Stomach (tissue), 9 donors: ENCODE data around the gene ARID1B. TPM values are rescaled to one million over a fixed set of nuclear protein-coding genes. Genes with fewer than 3 reads are reported as not detected.

Experiments used
- DNase-seq, 2 donors: peaks; one replicate each; pipeline versions ENCODE4 v3.0.0 to v3.0.0-alpha.2; 2013 to 2019
- H3K27ac ChIP-seq, 5 donors: fragments of 200-600 bp in 4 of 5; sonication (generic) in 4 of 5; one replicate each; pipeline ENCODE4 v1.5.1; 2013 to 2019; ENCODE audit warnings: mild to moderate bottlenecking in 1 of 5, moderate library complexity in 1 of 5
- H3K27me3 ChIP-seq, 3 donors: fragments of 200-600 bp; sonication (generic); one replicate each; pipeline ENCODE4 v1.5.1; 2017 to 2019; ENCODE audit warnings: mixed run types in 1 of 3
- H3K36me3 ChIP-seq, 4 donors: fragments of 200-600 bp; sonication (generic); 1 replicate in 3 of 4; 2 replicates in 1 of 4; pipeline ENCODE4 v1.5.1; 2016 to 2019
- H3K4me1 ChIP-seq, 4 donors: fragments of 200-600 bp; sonication (generic); one replicate each; pipeline ENCODE4 v1.5.1; 2016 to 2019
- H3K4me3 ChIP-seq, 4 donors: fragments of 200-600 bp; sonication (generic) in 3 of 4; one replicate each; pipeline ENCODE4 v1.5.1; 2016 to 2019; ENCODE audit warnings: mild to moderate bottlenecking in 1 of 4
- H3K9me3 ChIP-seq, 4 donors: fragments of 200-600 bp; sonication (generic); one replicate each; pipeline ENCODE4 v1.5.1; 2016 to 2019
- CTCF ChIP-seq, 7 experiments: fragments of 450-650 bp in 4 of 7; fragments of 200-600 bp in 3 of 7; sonication (generic) in 3 of 7; IDR thresholded peaks; one replicate each; pipeline ENCODE4 v1.5.1; 2016 to 2019; ENCODE audit warnings: antibody characterized with exemption in 7 of 7, control low read depth in 2 of 7, mild to moderate bottlenecking in 1 of 7
- EP300 ChIP-seq: sonication (generic); formaldehyde crosslinking; IDR thresholded peaks from one replicate; pipeline ENCODE4 v1.6.1; 2017; ENCODE audit warnings: antibody characterized with exemption
- POLR2A ChIP-seq, 4 donors: fragments of 450-650 bp; IDR thresholded peaks; one replicate each; pipeline ENCODE4 v1.6.1; 2016; ENCODE audit warnings: antibody characterized with exemption in 4 of 4, control low read depth in 2 of 4, mild to moderate bottlenecking in 1 of 4, moderate library complexity in 1 of 4
- POLR2AphosphoS5 ChIP-seq, 3 donors: sonication (generic); formaldehyde crosslinking; IDR thresholded peaks; one replicate each; pipeline ENCODE4 v1.6.1; 2016; ENCODE audit warnings: antibody characterized with exemption in 3 of 3
- WGBS, 5 donors: extraction: QIAGEN DNeasy Blood & Tissue Kit in 3 of 5; methylation state at CpG; one replicate each; pipeline versions ENCODE4 v1.1.5 to v1.1.7; 2013 to 2018; 5-methylcytosine and 5-hydroxymethylcytosine counted together
- intact Hi-C: fragments of 100-400 bp; cut with DNase I; formaldehyde crosslinking; loops from one replicate; pipeline ENCODE4 v1.15.1; 2023; ENCODE audit warnings: low total_unique reads
- polyA plus RNA-seq, 3 donors: library from polyadenylated mRNA; stranded (reverse); fragments of 200-250 nt; gene quantifications; one replicate each; pipeline ENCODE4 v1.2.3, GENCODE V29; 2013
- total RNA-seq, 5 donors: library from RNA; depleted of rRNA; stranded (reverse); fragments of >200 nt; gene quantifications; one replicate each; pipeline versions ENCODE4 v1.1.0 to v1.2.3, GENCODE V29; 2014 to 2016
- donor health status: healthy with polysubstance abuse.
- donor health status: Bipolar disorder and iron deficiency.
- donor health status: healthy.

Gene ARID1B
- total and polyA plus RNA-seq, 8 donors, result 8.8 to 183 (median 48.3) TPM

DNA sequence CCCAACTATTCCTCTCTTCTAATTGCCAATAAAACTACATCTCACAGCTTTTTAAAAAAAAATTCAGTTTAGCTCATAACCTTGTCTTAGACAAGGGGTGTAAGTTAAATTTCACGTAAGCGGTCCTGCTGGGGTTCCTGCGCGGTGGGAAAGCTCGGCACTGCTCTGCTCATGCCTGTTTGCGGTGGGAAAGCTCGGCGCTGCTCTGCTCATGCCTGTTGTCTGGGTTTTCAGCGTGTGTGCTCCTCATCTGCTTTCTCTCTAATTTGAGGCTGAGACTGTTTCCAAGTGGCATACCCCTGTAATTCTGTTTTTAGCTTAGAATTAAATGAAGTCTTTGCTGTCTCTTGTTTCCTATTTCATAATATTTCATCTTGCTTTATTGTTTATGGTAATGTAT, 18.6 kb downstream of the ARID1B start:
- Histone ChIP-seq H3K4me1 (peaks cover 29 to 85% (median 60%) of the 10 kb centered on the region in 4 donors), H3K27me3 (no peaks in the 10 kb centered on the region), H3K36me3 (no peaks in the 10 kb centered on the region), H3K9me3 (no peaks in the 10 kb centered on the region), H3K4me3 (peak overlapping the region in 2 of 4 donors; percentile 14 to 22), H3K27ac (peak overlapping the region in 1 of 5 donors; percentile 14)
- peak in 1 of 2 donors; percentile 63 for DNase-seq
- WGBS, 5 donors, result 52 to 84% (median 76%) methylated on average over 9 of the region's 9 CpGs
- TF ChIP-seq POLR2AphosphoS5 (IDR thresholded peaks at IDR 0.05), result no peak
- TF ChIP-seq POLR2A (IDR thresholded peaks at IDR 0.05), result no peak
- TF ChIP-seq EP300, result no peak
- intact Hi-C loops, result no loop called here

- TF ChIP-seq POLR2AphosphoS5 (IDR thresholded peaks at IDR 0.05), result no peak
- TF ChIP-seq POLR2A (IDR thresholded peaks at IDR 0.05), result no peak
- no peak for TF ChIP-seq CTCF (IDR thresholded peaks at IDR 0.05)
- Histone ChIP-seq H3K27me3 (no peaks in the 10 kb centered on the region), H3K9me3 (no peaks in the 10 kb centered on the region), H3K4me3 (no peak overlapping the region), H3K36me3 (no peaks in the 10 kb centered on the region), H3K27ac (no peak overlapping the region), H3K4me1 (peaks cover 24 to 85% (median 52%) of the 10 kb centered on the region in 4 donors)
- DNase-seq, result no peak
- intact Hi-C loops, result no loop called here
- WGBS, 5 donors, result 74 to 93% (median 92%) methylated on average over 3 of the region's 3 CpGs
Measured at GRCh38 chr6:156796627-156797026, 19.4 kb downstream of the ARID1B start.

DNA sequence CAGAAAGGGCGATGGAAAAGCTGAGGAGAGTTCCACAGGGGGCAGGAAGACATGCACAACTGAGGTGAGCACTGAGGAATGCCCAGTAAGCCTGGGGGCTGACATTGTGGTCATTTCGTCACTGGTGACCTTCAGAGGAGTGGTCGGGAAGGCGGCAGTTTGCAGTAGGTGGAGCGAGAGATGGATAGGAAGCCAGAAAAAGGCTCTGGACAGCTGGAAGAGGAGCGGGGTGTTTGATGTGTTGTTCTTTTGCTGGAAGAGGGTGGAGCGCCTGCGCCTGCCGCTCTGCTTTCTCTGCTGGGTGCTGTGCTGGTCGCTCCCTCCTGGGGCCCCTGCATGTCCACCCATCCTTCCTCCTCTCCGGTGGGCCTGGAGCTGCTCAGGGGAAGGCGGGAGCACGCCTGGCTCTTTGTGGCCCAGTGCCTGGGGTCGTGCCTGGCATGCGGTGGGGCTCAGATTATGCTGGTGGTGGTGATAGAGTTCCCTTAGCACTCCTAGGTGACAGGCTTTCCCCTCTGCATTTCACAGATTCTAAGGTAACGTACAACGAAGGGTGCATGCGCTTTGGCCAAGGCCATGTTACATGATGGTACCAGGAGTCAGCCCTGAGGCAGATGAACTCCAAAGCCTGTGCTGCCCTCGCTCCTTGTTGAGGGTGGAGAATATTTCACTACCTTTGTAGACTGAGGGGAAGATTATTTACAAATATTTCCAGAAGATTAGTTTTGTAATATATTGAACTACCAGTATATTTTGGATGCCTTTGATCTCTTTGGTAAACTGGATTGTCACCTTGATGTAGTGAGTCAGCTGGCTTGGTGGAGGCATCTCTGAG, 20.9 kb downstream of the ARID1B start:
- H3K4me1 ChIP-seq, result peaks cover 30 to 83% (median 50%) of the 10 kb centered on the region in 4 donors
- WGBS, 5 donors, result 93 to 95% (median 94%) methylated on average over 19 of the region's 19 CpGs
- no peak for TF ChIP-seq EP300
- no peak for TF ChIP-seq POLR2A (IDR thresholded peaks at IDR 0.05)
- no peak for TF ChIP-seq POLR2AphosphoS5 (IDR thresholded peaks at IDR 0.05)
- TF ChIP-seq CTCF (IDR thresholded peaks at IDR 0.05), result no peak

DNA sequence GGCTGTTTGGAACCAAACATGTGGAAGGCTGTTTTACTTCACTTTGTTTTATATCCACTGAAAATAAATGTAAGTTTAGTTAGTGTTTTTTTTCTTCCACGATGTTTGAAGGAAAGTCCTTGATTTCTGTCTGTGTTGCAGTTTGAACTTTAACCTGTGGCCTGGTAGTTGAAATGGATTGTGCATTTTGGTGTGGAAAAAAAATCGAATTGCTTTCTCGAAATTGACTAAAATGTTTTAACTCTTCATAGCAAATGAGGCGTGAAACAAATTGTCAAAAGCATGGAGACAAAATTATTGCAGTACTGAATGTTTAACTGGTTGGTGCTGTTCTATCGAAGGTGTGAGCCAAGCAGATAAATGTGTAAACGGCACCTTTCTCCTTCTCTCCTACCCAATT, 24.5 kb downstream of the ARID1B start:
- H3K27me3 ChIP-seq, result no peaks in the 10 kb centered on the region
- WGBS, 5 donors, result 38 to 48% (median 42%) methylated on average over 6 of the region's 6 CpGs
- no peaks in the 10 kb centered on the region for H3K36me3 ChIP-seq
- intact Hi-C loops, result no loop called here
- no peak for DNase-seq
- H3K4me3 ChIP-seq, result no peak overlapping the region
- H3K27ac ChIP-seq, result no peak overlapping the region
- H3K9me3 ChIP-seq, result no peaks in the 10 kb centered on the region
- TF ChIP-seq EP300, result no peak
- no peak for TF ChIP-seq POLR2AphosphoS5 (IDR thresholded peaks at IDR 0.05)
- no peak for TF ChIP-seq POLR2A (IDR thresholded peaks at IDR 0.05)
- no peak for TF ChIP-seq CTCF (IDR thresholded peaks at IDR 0.05)
- peaks cover 3 to 74% (median 38%) of the 10 kb centered on the region in 4 donors for H3K4me1 ChIP-seq

More for the DNA sequence above, 20.9 kb downstream of the ARID1B start:
- Histone ChIP-seq H3K27ac (no peak overlapping the region), H3K36me3 (no peaks in the 10 kb centered on the region), H3K27me3 (no peaks in the 10 kb centered on the region), H3K4me3 (no peak overlapping the region), H3K9me3 (no peaks in the 10 kb centered on the region)
- no peak for DNase-seq
- intact Hi-C loops, result no loop called here

DNA sequence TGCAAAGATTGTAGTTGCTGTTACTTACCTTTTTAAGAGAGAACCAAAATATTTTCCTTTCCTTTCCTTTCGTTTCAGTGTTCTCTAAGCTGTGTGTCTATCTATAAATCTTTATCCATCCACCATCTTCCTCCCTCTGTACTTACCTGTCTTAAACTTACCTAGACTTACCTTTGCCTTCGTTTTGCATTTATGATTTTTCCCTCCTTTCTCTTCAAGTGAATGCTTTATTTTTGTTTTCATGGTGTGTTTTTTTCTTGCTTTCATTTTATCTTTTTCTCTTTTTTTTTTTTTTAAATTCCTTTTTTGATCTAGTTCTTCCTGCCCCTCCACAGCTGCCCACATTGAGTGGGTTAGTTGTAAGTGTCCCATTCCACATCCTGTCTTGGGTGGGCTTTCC, 26.2 kb downstream of the ARID1B start:
- H3K9me3 ChIP-seq, result no peaks in the 10 kb centered on the region
- WGBS, 5 donors, result 71 to 79% (median 76%) methylated on average over 2 of the region's 2 CpGs
- H3K27ac ChIP-seq, result no peak overlapping the region
- TF ChIP-seq EP300 (no peak), POLR2AphosphoS5 (IDR thresholded peaks at IDR 0.05) (no peak), CTCF (IDR thresholded peaks at IDR 0.05) (no peak), POLR2A (IDR thresholded peaks at IDR 0.05) (no peak)
- no peak overlapping the region for H3K4me3 ChIP-seq
- intact Hi-C loops, result no loop called here
- no peak for DNase-seq
- no peaks in the 10 kb centered on the region for H3K27me3 ChIP-seq
- no peaks in the 10 kb centered on the region for H3K36me3 ChIP-seq
- peaks cover 13 to 73% (median 35%) of the 10 kb centered on the region in 4 donors for H3K4me1 ChIP-seq
